Measurements from ENCODE around the gene USP54.

DNA sequence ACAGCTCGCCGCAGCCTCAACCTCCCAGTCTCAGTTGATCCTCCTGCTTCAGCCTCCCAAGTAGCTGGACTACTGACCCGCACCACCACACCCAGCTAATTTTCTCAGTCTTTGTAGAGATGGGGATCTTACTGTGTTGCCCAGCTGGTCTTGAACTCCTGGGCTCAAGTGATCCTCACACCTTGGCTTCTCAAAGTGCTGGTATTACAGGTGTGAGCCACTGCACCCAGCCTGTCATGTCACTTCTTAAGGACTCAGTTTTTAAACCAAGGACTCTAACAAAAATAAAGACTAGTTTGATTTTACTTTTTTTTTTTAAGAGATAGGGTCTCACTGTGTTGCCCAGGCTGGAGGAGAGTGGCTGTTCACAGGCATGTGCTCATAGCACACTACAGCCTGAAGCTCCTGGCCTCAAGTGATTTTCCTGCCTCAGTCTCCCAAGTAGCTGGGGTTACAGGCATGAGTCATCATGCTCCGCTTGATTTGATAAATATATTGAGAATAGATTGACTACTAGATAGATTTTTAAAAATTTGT lies 78.9 kb downstream of the USP54 start:
- TF ChIP-seq CTBP1 (IDR thresholded peaks at IDR 0.05; ENCODE audit: borderline replicate concordance) = no peak
- TF ChIP-seq, protein P1, sequence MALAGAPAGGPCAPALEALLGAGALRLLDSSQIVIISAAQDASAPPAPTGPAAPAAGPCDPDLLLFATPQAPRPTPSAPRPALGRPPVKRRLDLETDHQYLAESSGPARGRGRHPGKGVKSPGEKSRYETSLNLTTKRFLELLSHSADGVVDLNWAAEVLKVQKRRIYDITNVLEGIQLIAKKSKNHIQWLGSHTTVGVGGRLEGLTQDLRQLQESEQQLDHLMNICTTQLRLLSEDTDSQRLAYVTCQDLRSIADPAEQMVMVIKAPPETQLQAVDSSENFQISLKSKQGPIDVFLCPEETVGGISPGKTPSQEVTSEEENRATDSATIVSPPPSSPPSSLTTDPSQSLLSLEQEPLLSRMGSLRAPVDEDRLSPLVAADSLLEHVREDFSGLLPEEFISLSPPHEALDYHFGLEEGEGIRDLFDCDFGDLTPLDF (CRISPR knock-in tag; IDR thresholded peaks at IDR 0.05) = no peak
- TF ChIP-seq, protein P2, sequence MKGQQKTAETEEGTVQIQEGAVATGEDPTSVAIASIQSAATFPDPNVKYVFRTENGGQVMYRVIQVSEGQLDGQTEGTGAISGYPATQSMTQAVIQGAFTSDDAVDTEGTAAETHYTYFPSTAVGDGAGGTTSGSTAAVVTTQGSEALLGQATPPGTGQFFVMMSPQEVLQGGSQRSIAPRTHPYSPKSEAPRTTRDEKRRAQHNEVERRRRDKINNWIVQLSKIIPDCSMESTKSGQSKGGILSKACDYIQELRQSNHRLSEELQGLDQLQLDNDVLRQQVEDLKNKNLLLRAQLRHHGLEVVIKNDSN (CRISPR knock-in tag; IDR thresholded peaks at IDR 0.05) = no peak
- no peak for TF ChIP-seq ZNF212 (CRISPR knock-in tag; IDR thresholded peaks at IDR 0.05)

Data from K562 (cell line).